H9 (cell line): Measurements from ENCODE around the gene RPLP2. TPM values are rescaled to one million over a fixed set of nuclear protein-coding genes. Genes with fewer than 3 reads are reported as not detected.

Source experiments
- DNase-seq: peaks from one replicate; pipeline ENCODE4 v3.0.0-alpha.2; 2017
- H2AFZ ChIP-seq: one replicate; pipeline ENCODE4 v1.6.1; 2013; ENCODE audit warnings: mild to moderate bottlenecking, low read length, control low read depth, moderate library complexity
- H2AK5ac ChIP-seq: 2 replicates; pipeline ENCODE4 v1.6.1; 2013; ENCODE audit warnings: low read length, control low read depth, mixed read lengths; ENCODE audit not compliant: insufficient read length
- H2BK120ac ChIP-seq: one replicate; pipeline ENCODE4 v1.6.1; 2013; ENCODE audit warnings: low read depth, mild to moderate bottlenecking, low read length, control low read depth, inconsistent platforms; ENCODE audit not compliant: poor library complexity, severe bottlenecking
- H2BK12ac ChIP-seq: 2 replicates; pipeline ENCODE4 v1.6.1; 2013; ENCODE audit warnings: low read length, control low read depth, mixed read lengths, low read depth; ENCODE audit not compliant: insufficient read length
- H2BK15ac ChIP-seq: 2 replicates; pipeline ENCODE4 v1.6.1; 2013; ENCODE audit warnings: low read depth, low read length, control low read depth
- H2BK20ac ChIP-seq: one replicate; pipeline ENCODE4 v1.6.1; 2013; ENCODE audit warnings: low read depth, mild to moderate bottlenecking, low read length, control low read depth, inconsistent platforms; ENCODE audit not compliant: poor library complexity, severe bottlenecking
- H2BK5ac ChIP-seq: 2 replicates; pipeline ENCODE4 v1.6.1; 2013; ENCODE audit warnings: low read length, control low read depth, mixed read lengths; ENCODE audit not compliant: insufficient read length
- H3K14ac ChIP-seq: 2 replicates; pipeline ENCODE4 v1.6.1; 2013; ENCODE audit warnings: low read length, control low read depth; ENCODE audit not compliant: insufficient read depth
- H3K18ac ChIP-seq: 2 replicates; pipeline ENCODE4 v1.6.1; 2013; ENCODE audit warnings: low read depth, mild to moderate bottlenecking, mixed read lengths, low read length, control low read depth; ENCODE audit not compliant: insufficient read length
- H3K23ac ChIP-seq: 2 replicates; pipeline ENCODE4 v1.6.1; 2013; ENCODE audit warnings: low read length, control low read depth, mixed read lengths, low read depth; ENCODE audit not compliant: insufficient read length
- H3K23me2 ChIP-seq: 2 replicates; pipeline ENCODE4 v1.6.1; 2013; ENCODE audit warnings: low read depth, mild to moderate bottlenecking, mixed read lengths, low read length, control low read depth; ENCODE audit not compliant: insufficient read length, poor library complexity, severe bottlenecking
- H3K27ac ChIP-seq: 2 replicates; pipeline ENCODE4 v1.5.1; 2013; ENCODE audit warnings: low read length, control low read depth, mixed read lengths, low read depth; ENCODE audit not compliant: insufficient read length
- H3K27me3 ChIP-seq: 2 replicates; pipeline ENCODE4 v1.6.1; 2013; ENCODE audit warnings: low read length, control low read depth, inconsistent platforms; ENCODE audit not compliant: insufficient read depth
- H3K4ac ChIP-seq: 2 replicates; pipeline ENCODE4 v1.6.1; 2013; ENCODE audit warnings: low read depth, mild to moderate bottlenecking, control low read depth, inconsistent platforms, low read length, moderate library complexity
- H3K4me1 ChIP-seq: 2 replicates; pipeline ENCODE4 v1.6.1; 2013; ENCODE audit warnings: low read length, control low read depth, inconsistent platforms; ENCODE audit not compliant: insufficient read depth
- H3K4me2 ChIP-seq: 2 replicates; pipeline ENCODE4 v1.6.1; 2013; ENCODE audit warnings: low read length, control low read depth, mixed read lengths; ENCODE audit not compliant: insufficient read length, insufficient read depth
- H3K56ac ChIP-seq: 2 replicates; pipeline ENCODE4 v1.6.1; 2013; ENCODE audit warnings: low read depth, mild to moderate bottlenecking, mixed read lengths, low read length, control low read depth; ENCODE audit not compliant: insufficient read length
- H3K79me1 ChIP-seq: 2 replicates; pipeline ENCODE4 v1.6.1; 2013; ENCODE audit warnings: low read depth, mild to moderate bottlenecking, moderate library complexity, low read length, control low read depth, inconsistent platforms; ENCODE audit not compliant: insufficient read depth, poor library complexity, severe bottlenecking
- H3K79me2 ChIP-seq: 2 replicates; pipeline ENCODE4 v1.6.1; 2013; ENCODE audit warnings: low read length, control low read depth, inconsistent platforms; ENCODE audit not compliant: insufficient read depth
- H3K9ac ChIP-seq: 2 replicates; pipeline ENCODE4 v1.6.1; 2013; ENCODE audit warnings: low read length, control low read depth, mixed read lengths; ENCODE audit not compliant: insufficient read length; ENCODE audit errors: extremely low read depth
- H3K9me3 ChIP-seq: one replicate; pipeline ENCODE4 v1.6.1; 2013; ENCODE audit warnings: low read depth, low read length, inconsistent platforms; ENCODE audit not compliant: control insufficient read depth
- H3T11ph ChIP-seq: one replicate; pipeline ENCODE4 v1.6.1; 2013; ENCODE audit warnings: mild to moderate bottlenecking, low read length, control low read depth, inconsistent platforms
- H4K20me1 ChIP-seq: one replicate; pipeline ENCODE4 v1.6.1; 2013; ENCODE audit not compliant: control insufficient read depth, insufficient read length, insufficient read depth
- H4K5ac ChIP-seq: 2 replicates; pipeline ENCODE4 v1.6.1; 2013; ENCODE audit warnings: low read depth, mild to moderate bottlenecking, mixed read lengths, low read length, control low read depth; ENCODE audit not compliant: insufficient read length
- H4K8ac ChIP-seq: replicated peaks from 2 replicates; pipeline ENCODE4 v1.6.1; 2013; ENCODE audit warnings: low read length, control low read depth, mixed read lengths, low read depth; ENCODE audit not compliant: insufficient read length
- H4K91ac ChIP-seq: 2 replicates; pipeline ENCODE4 v1.6.1; 2013; ENCODE audit warnings: low read depth, mild to moderate bottlenecking, moderate library complexity, mixed read lengths, low read length, control low read depth; ENCODE audit not compliant: insufficient read length
- H3K27ac Mint-ChIP-seq, 3 experiments: 2 replicates in 2 of 3; 3 replicates in 1 of 3; pipeline ENCODE4 v1.8.0; 2020 to 2021; ENCODE audit warnings: mixed read lengths in 3 of 3, mild to moderate bottlenecking in 1 of 3, moderate library complexity in 1 of 3
- H3K27me3 Mint-ChIP-seq: 2 replicates; pipeline ENCODE4 v1.8.0; 2021; ENCODE audit warnings: low read depth, mild to moderate bottlenecking, moderate library complexity, mixed read lengths
- H3K36me3 Mint-ChIP-seq, 3 experiments: 2 replicates in 2 of 3; 3 replicates in 1 of 3; pipeline ENCODE4 v1.8.0; 2020 to 2021; ENCODE audit warnings: low read depth in 3 of 3, mixed read lengths in 3 of 3; ENCODE audit not compliant: insufficient read depth in 1 of 3
- H3K4me1 Mint-ChIP-seq, 2 experiments: 2 replicates each; pipeline ENCODE4 v1.8.0; 2020; ENCODE audit warnings: mixed read lengths in 2 of 2
- H3K4me3 Mint-ChIP-seq, 2 experiments: 2 replicates in 1 of 2; 3 replicates in 1 of 2; pipeline ENCODE4 v1.8.0; 2020 to 2021; ENCODE audit warnings: mild to moderate bottlenecking in 2 of 2, mixed read lengths in 2 of 2, moderate library complexity in 1 of 2
- H3K9me3 Mint-ChIP-seq, 2 experiments: 2 replicates in 1 of 2; 3 replicates in 1 of 2; pipeline ENCODE4 v1.8.0; 2020; ENCODE audit warnings: mild to moderate bottlenecking in 2 of 2, mixed read lengths in 2 of 2, moderate library complexity in 1 of 2
- WGBS: extraction: QIAGEN DNeasy Blood & Tissue Kit; methylation state at CpG from one replicate; pipeline ENCODE4 v1.1.7; 2013; ENCODE audit warnings: missing lambda C conversion rate, low lambda C conversion rate, mixed read lengths; ENCODE audit not compliant: insufficient read length; ENCODE audit errors: extremely low coverage; 5-methylcytosine and 5-hydroxymethylcytosine counted together
- total RNA-seq: library from RNA; stranded (reverse); gene quantifications from 2 replicates; pipeline ENCODE4 v1.2.1, GENCODE V29; 2021
- TF ChIP-seq, protein P1 (sequence below): fragments of 200-600 bp; sonication (generic); conservative IDR thresholded peaks from 3 replicates; pipeline ENCODE4 v1.8.0; 2021; ENCODE audit warnings: antibody characterized with exemption, mild to moderate bottlenecking

Gene RPLP2
- total RNA-seq, 1 experiment from 2014 or later: 2,138 TPM

DNA sequence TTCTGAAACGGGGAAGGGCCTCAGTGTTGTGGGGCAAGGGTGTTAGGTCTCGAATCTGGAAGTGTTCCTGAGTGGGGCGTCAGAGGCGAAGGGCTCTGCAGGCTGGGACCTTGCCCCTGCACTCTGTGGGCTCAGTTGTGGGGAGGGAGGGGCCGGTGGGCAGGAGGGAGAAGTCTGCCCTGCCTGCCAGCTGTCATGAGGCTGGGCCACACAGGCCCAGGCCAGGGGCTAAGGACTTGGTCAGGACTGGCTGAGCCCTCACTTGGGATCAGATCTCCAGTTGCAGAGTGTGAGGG is 18.1 kb downstream of the RPLP2 start, which contains the start of gene CRACR2B:
CRACR2B (plus strand) TSS at position 23 of the 296 bp plus-strand sequence. CDS start 689 bp downstream, outside the sequence.
- no peak within 1 kb of the TSS for H4K8ac ChIP-seq
- H3K36me3 Mint-ChIP-seq: peaks cover 0 to 15% (median 10%) of the 10 kb centered on the region in 3 experiments; a peak in 6 of 7 replicates
- H2BK5ac ChIP-seq: no peak within 1 kb of the TSS
- no peaks in the 10 kb centered on the region; the same call in 1 of the 2 replicates for H3K4me1 ChIP-seq
- H2BK15ac ChIP-seq: no peak within 1 kb of the TSS
- H3T11ph ChIP-seq: no peak within 1 kb of the TSS
- H3K56ac ChIP-seq: no peak within 1 kb of the TSS
- no peak within 1 kb of the TSS for H2AFZ ChIP-seq
- no peak within 1 kb of the TSS for H3K27ac ChIP-seq
- peak within 1 kb of the TSS; percentile 68 for H3K18ac ChIP-seq
- peaks cover 9% of the 10 kb centered on the region; the same call in 1 of the 2 replicates for H3K27me3 ChIP-seq
- peak within 1 kb of the TSS; percentile 60; the same call in 1 of the 2 replicates for H3K14ac ChIP-seq
- H3K79me2 ChIP-seq: no peaks in the 10 kb centered on the region
- H3K9ac ChIP-seq: no peak within 1 kb of the TSS
- no peak within 1 kb of the TSS for H4K5ac ChIP-seq
- no peak within 1 kb of the TSS for H2BK20ac ChIP-seq
- no peaks in the 10 kb centered on the region for H3K9me3 ChIP-seq
- H3K79me1 ChIP-seq: no peaks in the 10 kb centered on the region
- peaks cover 27% of the 10 kb centered on the region for H3K23me2 ChIP-seq
- peak within 1 kb of the TSS; percentile 58 for H3K4me2 ChIP-seq
- no peaks in the 10 kb centered on the region for H3K9me3 Mint-ChIP-seq
- H4K91ac ChIP-seq: no peak within 1 kb of the TSS
- H3K27ac Mint-ChIP-seq: peak within 1 kb of the TSS in 2 of 3 experiments; percentile 68 to 85; a peak in 3 of 7 replicates
- no CpG with 5 or more reads among the region's 5 CpGs for WGBS
- peaks cover 32 to 44% of the 10 kb centered on the region in 2 experiments for H3K4me1 Mint-ChIP-seq
- no peak within 1 kb of the TSS for H3K4ac ChIP-seq
- no peak for DNase-seq
- TF ChIP-seq, protein P1, sequence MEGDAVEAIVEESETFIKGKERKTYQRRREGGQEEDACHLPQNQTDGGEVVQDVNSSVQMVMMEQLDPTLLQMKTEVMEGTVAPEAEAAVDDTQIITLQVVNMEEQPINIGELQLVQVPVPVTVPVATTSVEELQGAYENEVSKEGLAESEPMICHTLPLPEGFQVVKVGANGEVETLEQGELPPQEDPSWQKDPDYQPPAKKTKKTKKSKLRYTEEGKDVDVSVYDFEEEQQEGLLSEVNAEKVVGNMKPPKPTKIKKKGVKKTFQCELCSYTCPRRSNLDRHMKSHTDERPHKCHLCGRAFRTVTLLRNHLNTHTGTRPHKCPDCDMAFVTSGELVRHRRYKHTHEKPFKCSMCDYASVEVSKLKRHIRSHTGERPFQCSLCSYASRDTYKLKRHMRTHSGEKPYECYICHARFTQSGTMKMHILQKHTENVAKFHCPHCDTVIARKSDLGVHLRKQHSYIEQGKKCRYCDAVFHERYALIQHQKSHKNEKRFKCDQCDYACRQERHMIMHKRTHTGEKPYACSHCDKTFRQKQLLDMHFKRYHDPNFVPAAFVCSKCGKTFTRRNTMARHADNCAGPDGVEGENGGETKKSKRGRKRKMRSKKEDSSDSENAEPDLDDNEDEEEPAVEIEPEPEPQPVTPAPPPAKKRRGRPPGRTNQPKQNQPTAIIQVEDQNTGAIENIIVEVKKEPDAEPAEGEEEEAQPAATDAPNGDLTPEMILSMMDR: no peak
- H4K20me1 ChIP-seq: no peaks in the 10 kb centered on the region
- H2AK5ac ChIP-seq: no peak within 1 kb of the TSS
- no peak within 1 kb of the TSS for H2BK120ac ChIP-seq
- no peak within 1 kb of the TSS for H2BK12ac ChIP-seq
- H3K23ac ChIP-seq: no peak within 1 kb of the TSS
- H3K27me3 Mint-ChIP-seq: peaks cover 36% of the 10 kb centered on the region
- H3K4me3 Mint-ChIP-seq: peak within 1 kb of the TSS; percentile 79 to 84
